A673 (cell line): Measurements from ENCODE around the gene CDK4. TPM values are rescaled to one million over a fixed set of nuclear protein-coding genes. Genes with fewer than 3 reads are reported as not detected.

ENCODE experiments used
- Bru-seq: library from RNA; stranded (reverse); fragments of 400-500 nt; gene quantifications from one replicate; lab custom pipeline; 2021; lab: Mats Ljungman, UMichigan
- BruChase-seq, 2 experiments: library from RNA; stranded (reverse); fragments of 400-500 nt; gene quantifications; one replicate each; lab custom pipeline; 2021; lab: Mats Ljungman, UMichigan
- BruUV-seq: library from RNA; stranded (reverse); fragments of 400-500 nt; replicated peaks from 2 replicates; lab custom pipeline; 2021; lab: Mats Ljungman, UMichigan
- CTCF ChIA-PET: fragments of 300-600 bp; sonication (Branson Sonifier 250); formaldehyde crosslinking; loops from one replicate; lab custom pipeline; 2022; ENCODE audit warnings: antibody characterized with exemption; lab: Charles Lee
- POLR2A ChIA-PET: fragments of 300-600 bp; sonication (Branson Sonifier 250); formaldehyde crosslinking; loops from one replicate; lab custom pipeline; 2022; ENCODE audit warnings: antibody characterized with exemption; ENCODE audit not compliant: low non-redundant PET; lab: Charles Lee
- DNase-seq: peaks from one replicate; pipeline ENCODE4 v3.0.0-alpha.2; 2015; ENCODE audit warnings: low spot score
- H3K27ac ChIP-seq: fragments of 200-600 bp; sonication (generic); 2 replicates; pipeline ENCODE4 v1.5.1; 2016; ENCODE audit warnings: mixed run types, low read depth, mild to moderate bottlenecking, mixed read lengths, antibody characterized with exemption, low read length; ENCODE audit not compliant: poor library complexity, severe bottlenecking
- H3K27me3 ChIP-seq: fragments of 200-600 bp; sonication (generic); replicated peaks from 2 replicates; pipeline ENCODE4 v1.6.1; 2017; ENCODE audit warnings: mixed run types, low read depth, mild to moderate bottlenecking, mixed read lengths, antibody characterized with exemption, low read length; ENCODE audit not compliant: insufficient read depth, poor library complexity
- H3K36me3 ChIP-seq: fragments of 200-600 bp; sonication (generic); 2 replicates; pipeline ENCODE4 v1.6.1; 2016; ENCODE audit warnings: mixed run types, mild to moderate bottlenecking, mixed read lengths, antibody characterized with exemption, low read length; ENCODE audit not compliant: insufficient read depth, poor library complexity, severe bottlenecking
- H3K4me1 ChIP-seq: fragments of 200-600 bp; sonication (generic); 2 replicates; pipeline ENCODE4 v1.6.1; 2017; ENCODE audit warnings: mixed run types, mild to moderate bottlenecking, mixed read lengths, antibody characterized with exemption, low read length; ENCODE audit not compliant: insufficient read depth, poor library complexity, severe bottlenecking
- H3K4me3 ChIP-seq: fragments of 200-600 bp; sonication (generic); 2 replicates; pipeline ENCODE4 v1.5.1; 2016; ENCODE audit warnings: low read depth, mixed run types, mild to moderate bottlenecking, mixed read lengths, low read length; ENCODE audit not compliant: poor library complexity, severe bottlenecking
- H3K9me3 ChIP-seq: fragments of 200-600 bp; sonication (generic); 2 replicates; pipeline ENCODE4 v1.6.1; 2016; ENCODE audit warnings: mixed run types, low read depth, mild to moderate bottlenecking, mixed read lengths, antibody characterized with exemption, low read length; ENCODE audit not compliant: poor library complexity, severe bottlenecking
- EZH2 ChIP-seq: fragments of 200-600 bp; sonication (generic); IDR thresholded peaks from 2 replicates; pipeline ENCODE4 v1.6.1; 2017; ENCODE audit warnings: borderline replicate concordance, low read depth, mild to moderate bottlenecking, mixed read lengths, antibody characterized with exemption, low read length; ENCODE audit not compliant: poor library complexity, severe bottlenecking
- intact Hi-C: fragments of 100-400 bp; cut with micrococcal nuclease; formaldehyde crosslinking; loops from one replicate; pipeline ENCODE4 v1.10.0; 2022; ENCODE audit not compliant: unreplicated experiment
- long read RNA-seq: library from polyadenylated mRNA; stranded (forward); transcript quantifications from one replicate; pipeline ENCODE4 v2.0.0, GENCODE V29; 2022
- total RNA-seq: library from RNA; stranded (reverse); gene quantifications from 2 replicates; pipeline ENCODE4 v1.2.3, GENCODE V29; 2021
- TF ChIP-seq, protein P1 (sequence below): fragments of 300-800, 200-600 bp; sonication (generic); conservative IDR thresholded peaks from 2 replicates; pipeline ENCODE4 v1.5.1; 2017; ENCODE audit warnings: low read depth, mild to moderate bottlenecking, antibody characterized with exemption, low read length, moderate library complexity, mixed read lengths

The CDK4 gene
- total RNA-seq = 216 and 247 TPM in 2 replicates
- Bru-seq, nascent RNA = percentile 95 among the genes with signal in this experiment
- BruChase-seq, experiment 1, labeled RNA remaining after a 2-hour chase = percentile 93 among the genes with signal in this experiment
- percentile 98 among the genes with signal in this experiment for BruChase-seq, experiment 2, labeled RNA remaining after a 6-hour chase
- long read RNA-seq, transcript CDK4-201 (8 exons, 2,076 nt) = major isoform, 390 of 425 reads
- long read RNA-seq, transcript CDK4-203 (7 exons, 776 nt) = minor isoform, 11 of 425 reads
- long read RNA-seq, partial matches to known transcripts = 9 of 425 reads
- long read RNA-seq, other reads (novel, unspliced or antisense) = 13 of 425 reads

DNA sequence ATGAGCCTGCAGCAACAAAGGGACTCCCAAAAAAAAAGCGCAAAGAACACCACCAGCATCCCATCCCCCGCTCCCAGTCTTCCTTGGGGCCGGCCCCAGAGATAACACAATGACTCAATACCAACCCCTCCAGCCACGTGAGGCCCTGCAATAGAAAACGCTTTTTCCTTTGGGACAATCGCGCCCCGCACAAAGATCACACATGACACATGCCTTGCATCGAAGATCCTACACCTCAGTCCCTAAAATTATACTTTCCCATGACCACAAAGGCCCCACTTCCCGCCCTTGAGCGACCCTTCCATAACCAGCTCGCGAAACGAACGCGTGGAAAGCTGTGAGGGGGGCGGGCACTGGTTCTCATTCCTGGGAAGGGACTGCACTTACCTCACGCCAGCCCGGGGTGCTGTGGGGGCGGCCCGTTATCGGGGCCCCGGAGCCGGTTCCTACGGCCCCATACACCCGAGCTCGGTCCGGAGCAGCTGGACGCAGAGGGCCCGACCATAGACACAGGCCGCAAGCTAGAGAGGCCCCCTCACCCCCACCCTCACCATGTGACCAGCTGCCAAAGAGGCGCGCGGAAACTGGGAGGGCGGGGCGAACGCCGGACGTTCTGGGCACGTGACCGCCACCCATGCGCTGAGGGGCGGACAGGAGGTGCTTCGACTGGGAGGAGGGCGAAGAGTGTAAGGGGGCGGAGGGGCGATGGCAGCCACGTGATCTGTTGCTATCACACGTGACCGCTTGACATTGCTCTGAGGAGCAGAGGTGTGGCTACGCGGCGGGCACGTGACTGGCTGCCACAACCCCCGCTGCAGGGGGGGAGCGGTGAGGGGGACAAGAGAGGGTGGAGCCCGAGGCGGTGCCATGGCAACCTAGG is at the start of gene CDK4:
Gene CDK4, minus strand, starts transcription at position 523 of the 880 bp plus-strand sequence. CDS start 593 bp downstream, outside the sequence.
- TF ChIP-seq EZH2 = no peak
- TF ChIP-seq, protein P1, sequence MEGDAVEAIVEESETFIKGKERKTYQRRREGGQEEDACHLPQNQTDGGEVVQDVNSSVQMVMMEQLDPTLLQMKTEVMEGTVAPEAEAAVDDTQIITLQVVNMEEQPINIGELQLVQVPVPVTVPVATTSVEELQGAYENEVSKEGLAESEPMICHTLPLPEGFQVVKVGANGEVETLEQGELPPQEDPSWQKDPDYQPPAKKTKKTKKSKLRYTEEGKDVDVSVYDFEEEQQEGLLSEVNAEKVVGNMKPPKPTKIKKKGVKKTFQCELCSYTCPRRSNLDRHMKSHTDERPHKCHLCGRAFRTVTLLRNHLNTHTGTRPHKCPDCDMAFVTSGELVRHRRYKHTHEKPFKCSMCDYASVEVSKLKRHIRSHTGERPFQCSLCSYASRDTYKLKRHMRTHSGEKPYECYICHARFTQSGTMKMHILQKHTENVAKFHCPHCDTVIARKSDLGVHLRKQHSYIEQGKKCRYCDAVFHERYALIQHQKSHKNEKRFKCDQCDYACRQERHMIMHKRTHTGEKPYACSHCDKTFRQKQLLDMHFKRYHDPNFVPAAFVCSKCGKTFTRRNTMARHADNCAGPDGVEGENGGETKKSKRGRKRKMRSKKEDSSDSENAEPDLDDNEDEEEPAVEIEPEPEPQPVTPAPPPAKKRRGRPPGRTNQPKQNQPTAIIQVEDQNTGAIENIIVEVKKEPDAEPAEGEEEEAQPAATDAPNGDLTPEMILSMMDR = no peak
- peaks cover 33% of the 10 kb centered on the region for H3K4me1 ChIP-seq
- BruUV-seq = TSS peak; percentile 75
- peak within 1 kb of the TSS; percentile 93 for H3K27ac ChIP-seq
- H3K36me3 ChIP-seq = peaks cover 35% of the 10 kb centered on the region
- intact Hi-C loops = no loop called here
- ChIA-PET CTCF (interaction anchor here (0.6 kb wide), 1 partner anchor 55 kb away, joined by 3 read pairs; no protein-coding TSS in a partner anchor), POLR2A (no interaction called here)
- no peaks in the 10 kb centered on the region for H3K9me3 ChIP-seq
- H3K27me3 ChIP-seq = no peaks in the 10 kb centered on the region
- peak; percentile 100 for DNase-seq
- H3K4me3 ChIP-seq = peak within 1 kb of the TSS; percentile 87

DNA sequence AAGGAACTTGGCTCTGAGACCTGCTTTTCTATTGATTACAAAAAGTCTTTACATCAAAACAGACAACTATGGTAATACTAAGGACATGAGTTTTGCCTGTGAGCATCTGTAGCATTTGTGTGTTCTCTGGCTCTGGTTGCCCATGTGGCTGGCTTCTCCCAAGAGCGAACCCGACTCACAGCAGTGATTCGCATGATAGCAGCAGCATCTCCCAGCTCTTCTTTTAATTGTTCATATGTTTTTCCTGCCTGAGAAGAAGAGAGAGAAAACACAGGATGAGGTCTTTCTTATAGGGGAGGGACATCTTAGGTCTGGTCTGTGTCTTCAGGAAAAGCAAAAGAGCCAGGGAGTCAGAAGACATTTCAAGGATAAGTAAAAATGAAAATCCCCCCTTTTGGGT is 48.9 kb upstream of the CDK4 start:
- DNase-seq = no peak
- peaks cover 19% of the 10 kb centered on the region for H3K36me3 ChIP-seq
- H3K4me3 ChIP-seq = no peak overlapping the region
- intact Hi-C loops = no loop called here
- no peaks in the 10 kb centered on the region for H3K9me3 ChIP-seq
- no peak for TF ChIP-seq EZH2
- TF ChIP-seq, protein P1 = no peak
- CTCF ChIA-PET = no interaction called here
- no TSS peak for BruUV-seq
- H3K27me3 ChIP-seq = no peaks in the 10 kb centered on the region
- H3K27ac ChIP-seq = no peak overlapping the region
- POLR2A ChIA-PET = no interaction called here
- H3K4me1 ChIP-seq = no peaks in the 10 kb centered on the region

DNA sequence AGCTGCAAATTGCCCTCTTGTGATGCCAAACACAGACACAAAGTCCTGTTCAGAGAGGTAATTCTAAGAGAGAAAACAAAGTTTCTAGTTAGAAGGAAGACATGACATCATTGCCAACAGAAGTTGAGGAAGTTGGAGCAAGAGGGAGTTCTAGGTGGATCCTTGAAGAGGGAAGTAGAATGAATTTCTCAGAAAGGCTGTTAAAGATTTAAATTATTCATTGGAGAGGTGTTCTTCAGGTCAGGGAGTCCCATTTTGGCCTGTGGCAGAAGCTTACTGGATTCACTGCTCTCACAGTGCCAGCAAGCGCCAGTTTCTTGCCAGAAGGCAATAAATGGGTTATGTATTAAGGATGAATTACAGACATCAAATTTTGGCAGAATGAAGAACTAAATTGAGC is 45.8 kb upstream of the CDK4 start:
- no TSS peak for BruUV-seq
- H3K27ac ChIP-seq = no peak overlapping the region
- H3K36me3 ChIP-seq = peaks cover 32% of the 10 kb centered on the region
- TF ChIP-seq, protein P1 = no peak
- TF ChIP-seq EZH2 = no peak
- no peak for DNase-seq
- CTCF ChIA-PET = no interaction called here
- no peaks in the 10 kb centered on the region for H3K4me1 ChIP-seq
- intact Hi-C loops = no loop called here
- H3K4me3 ChIP-seq = no peak overlapping the region
- no peaks in the 10 kb centered on the region for H3K9me3 ChIP-seq
- POLR2A ChIA-PET = no interaction called here
- no peaks in the 10 kb centered on the region for H3K27me3 ChIP-seq
